Measurements from ENCODE around the gene NAA40.
A peak's percentile ranks its signal among the peaks of the same experiment; 100 is the strongest.

Gene NAA40

GRCh38 chr11:63913866-63914830 lies 24.7 kb upstream of the NAA40 start:
- DNase-seq: no peak

DNA sequence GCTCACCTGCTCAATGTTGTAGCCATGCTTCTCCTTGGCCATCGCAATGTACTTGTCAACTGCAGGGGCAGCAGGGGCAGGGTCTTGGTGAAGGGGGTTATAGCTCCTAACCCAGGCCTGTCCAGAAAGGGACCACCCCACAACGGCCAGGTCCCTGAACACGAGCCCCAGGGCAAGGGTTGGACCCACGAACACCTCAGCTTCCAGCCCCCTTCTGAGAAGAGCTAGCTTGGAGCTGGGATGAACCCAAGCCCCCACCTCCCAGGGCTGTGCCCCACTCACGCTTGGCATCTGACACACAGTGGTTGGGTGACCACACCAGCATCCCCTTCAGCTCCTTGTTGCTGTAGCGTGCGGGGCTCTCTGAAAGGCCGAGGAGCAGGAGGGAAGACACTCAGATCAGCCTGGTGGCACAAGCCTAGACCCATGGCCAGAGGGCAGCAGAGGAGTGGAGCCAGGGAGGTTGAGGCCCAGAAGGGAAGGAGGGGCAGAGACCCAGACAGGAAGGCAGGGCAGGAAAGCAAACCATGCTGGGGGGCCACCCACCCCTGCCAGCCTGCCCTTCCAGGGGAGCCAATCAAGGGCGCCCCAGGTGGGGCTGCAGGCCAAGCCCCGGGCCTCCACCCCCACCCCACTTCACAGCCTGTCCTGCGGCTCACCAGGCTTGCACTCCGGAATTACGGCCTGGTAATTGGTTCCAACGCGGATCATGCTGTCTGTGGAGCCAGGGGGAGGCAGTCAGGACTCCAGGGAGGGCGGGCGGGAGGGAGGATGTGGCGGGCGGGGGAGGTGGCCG lies 23.7 kb upstream of the NAA40 start:
- DNase-seq: no peak

- no peak for DNase-seq
Measured at GRCh38 chr11:63915961-63916836, 22.6 kb upstream of the NAA40 start.

DNA sequence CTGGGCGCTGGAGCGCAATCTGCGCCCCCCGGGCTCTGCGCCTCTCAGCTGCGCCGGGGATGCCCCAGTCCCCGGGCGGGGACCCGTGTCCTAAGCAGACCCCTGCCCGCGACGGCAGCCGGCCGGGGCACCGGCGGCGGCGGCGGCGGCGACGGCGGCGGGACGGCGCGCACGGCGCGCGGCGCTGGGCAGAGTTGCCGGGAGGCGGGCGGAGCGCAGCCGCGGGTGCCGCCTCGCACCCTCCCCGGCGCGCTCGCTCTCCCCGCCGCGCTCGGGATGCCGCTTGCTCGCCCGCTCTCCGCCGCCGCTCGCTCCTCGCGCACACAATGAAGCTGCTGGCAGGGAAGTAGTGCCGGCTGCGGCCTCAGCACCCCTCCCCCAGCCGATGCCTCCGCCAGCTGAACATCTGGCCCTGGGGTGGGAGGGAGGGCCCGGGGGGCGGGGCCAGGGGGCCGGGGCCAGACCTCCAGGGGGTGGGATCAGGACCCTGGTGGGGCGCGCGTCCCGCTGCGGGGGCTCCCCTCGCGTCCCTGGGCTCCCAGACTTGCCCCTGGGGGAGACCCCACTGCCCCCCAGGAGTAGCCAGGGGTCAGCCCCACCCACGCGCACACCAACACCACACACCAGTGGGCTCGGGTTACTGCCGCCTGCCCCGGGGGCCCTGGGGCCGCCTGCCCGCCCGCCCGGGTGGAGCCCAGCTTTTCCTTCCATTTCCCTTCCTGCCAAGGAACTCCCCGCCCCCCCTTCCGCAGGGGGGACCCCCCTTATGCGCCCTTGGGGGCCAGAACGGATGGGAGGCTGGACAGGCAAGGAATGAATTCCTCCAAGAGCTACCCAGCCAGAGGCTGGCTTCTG lies 21.7 kb upstream of the NAA40 start, which contains the start of gene RCOR2:
Gene RCOR2, minus strand, starts transcription at position 328 of the 855 bp plus-strand sequence. CDS start 708 bp downstream, outside the sequence.
- peak; percentile 86 for DNase-seq

GRCh38 chr11:63917692-63918506 lies 20.9 kb upstream of the NAA40 start:
- peak; percentile 61 for DNase-seq

- no peak for DNase-seq
Measured at GRCh38 chr11:63918507-63919191, 20.2 kb upstream of the NAA40 start.

GRCh38 chr11:63919267-63920125 lies 19.3 kb upstream of the NAA40 start:
- DNase-seq: no peak

GRCh38 chr11:63920126-63920938 lies 18.5 kb upstream of the NAA40 start:
- no peak for DNase-seq

GRCh38 chr11:63920939-63921417 lies 17.8 kb upstream of the NAA40 start:
- no peak for DNase-seq

- no peak for DNase-seq
Measured at GRCh38 chr11:63922673-63923192, 16.1 kb upstream of the NAA40 start.

DNA sequence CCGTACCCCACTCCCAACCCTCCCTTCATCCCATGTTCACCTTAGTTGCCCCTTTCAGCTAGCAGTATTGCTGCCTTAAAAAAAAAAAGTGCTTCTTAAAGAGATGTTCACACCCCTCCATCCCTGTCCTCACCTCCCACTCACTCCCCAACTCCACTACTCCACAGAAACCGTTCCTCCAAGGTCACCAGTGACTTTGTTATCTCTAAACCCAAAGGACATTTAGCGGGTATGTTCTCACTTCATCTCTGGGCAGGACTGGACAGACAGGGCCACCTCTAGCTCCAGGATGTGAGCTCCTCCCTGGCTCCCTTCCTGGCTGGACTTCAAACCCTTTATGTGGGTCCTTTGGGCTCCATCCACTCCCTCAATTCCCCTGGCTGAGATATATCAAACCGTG lies 15.5 kb upstream of the NAA40 start:
- no peak for DNase-seq

DNA sequence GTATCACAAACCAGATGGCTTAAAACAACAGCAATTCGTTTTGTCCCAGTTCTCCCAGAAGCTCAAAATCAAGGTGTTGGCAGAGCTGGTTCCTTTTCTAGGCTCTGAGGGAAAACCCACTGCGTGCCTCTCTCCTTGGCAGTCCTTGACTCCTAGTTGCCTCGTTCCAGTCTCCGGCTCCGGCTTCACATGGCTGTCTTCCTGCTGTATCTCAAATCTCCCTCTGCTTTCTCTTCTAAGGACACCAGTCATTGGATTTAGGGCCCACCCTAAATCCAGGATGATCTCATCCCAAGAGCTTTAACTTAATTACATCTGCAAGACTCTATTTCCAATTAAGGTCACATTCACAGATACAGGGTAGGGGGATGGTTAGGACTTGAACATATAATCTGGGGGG lies 9.2 kb upstream of the NAA40 start:
- no peak for DNase-seq

DNA sequence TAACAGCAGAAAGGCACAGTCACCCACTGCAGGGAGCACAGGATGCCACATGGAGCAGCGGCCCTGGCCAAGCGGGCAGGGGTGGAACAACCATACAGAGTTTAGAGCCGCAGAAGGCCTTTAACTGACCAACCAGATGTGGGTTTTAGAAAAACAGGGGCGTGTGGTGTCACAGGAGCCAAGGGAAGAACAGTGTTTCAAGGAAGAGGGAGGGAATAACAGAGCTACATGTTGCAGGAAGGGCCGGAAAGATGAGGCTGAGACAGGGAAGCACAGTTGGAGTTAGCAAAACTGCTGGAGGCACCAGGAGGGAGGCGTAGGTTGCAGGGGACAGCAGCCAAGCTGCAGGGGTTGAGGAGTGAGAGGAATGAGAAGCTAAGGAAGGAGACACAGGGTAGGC lies 7.8 kb upstream of the NAA40 start:
- DNase-seq: no peak

DNA sequence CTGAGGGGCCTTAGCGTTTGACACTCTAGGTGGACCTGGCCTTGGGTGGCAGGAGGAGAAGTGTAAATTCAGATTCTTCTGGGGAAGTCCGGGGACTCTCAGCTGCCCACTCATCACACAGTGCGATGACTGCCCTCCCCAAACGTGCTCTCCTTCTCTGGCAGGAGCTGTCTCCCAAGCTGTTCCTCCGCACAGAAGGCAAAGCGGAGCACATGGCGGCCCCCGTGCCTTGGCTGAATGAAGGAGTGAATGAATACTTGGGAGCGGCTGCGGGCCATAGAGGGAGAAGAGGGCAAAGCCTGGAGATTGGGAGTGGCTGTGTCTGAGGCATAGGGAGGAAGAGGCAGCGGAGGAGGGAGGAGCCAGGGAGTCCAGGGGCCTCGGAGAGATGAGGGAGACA lies 6.9 kb upstream of the NAA40 start:
- DNase-seq: no peak

GRCh38 chr11:63933459-63933858 lies 5.3 kb upstream of the NAA40 start:
- DNase-seq: no peak

DNA sequence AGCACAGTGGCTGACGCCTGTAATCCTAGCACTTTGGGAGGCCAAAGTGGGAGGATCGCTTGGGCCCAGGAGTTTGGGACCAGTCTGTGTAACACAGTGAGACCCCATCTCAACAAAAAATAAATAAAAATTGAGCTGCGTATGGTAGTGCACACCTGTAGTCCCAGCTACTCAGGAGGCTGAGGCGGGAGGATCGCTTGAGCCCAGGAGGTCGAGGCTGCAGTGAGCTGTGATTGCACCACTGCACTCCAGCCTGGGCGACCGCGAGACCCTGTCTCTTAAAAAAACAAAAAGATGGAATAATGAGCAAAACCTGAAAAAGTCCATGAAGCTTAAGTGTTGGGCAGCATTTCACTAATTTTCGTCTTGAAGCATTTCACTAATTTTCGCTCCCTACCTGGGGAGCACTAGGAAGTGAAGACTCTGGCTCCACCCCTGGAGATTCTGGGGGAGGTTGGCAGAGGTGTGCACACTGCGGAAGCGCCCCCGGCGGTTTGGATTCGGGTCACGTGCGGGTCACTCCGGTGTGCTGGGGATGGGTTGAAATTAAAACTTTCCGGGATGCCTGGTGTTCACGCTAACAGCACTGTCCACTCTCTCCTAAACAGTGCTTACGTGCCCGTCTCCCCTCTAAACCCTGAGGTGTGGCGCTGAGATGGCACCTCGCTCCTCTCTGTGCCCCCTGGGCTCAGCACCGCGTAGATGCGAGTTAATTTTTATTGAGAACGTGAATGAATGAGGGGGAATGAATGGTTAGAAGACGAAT lies 906 bp upstream of the NAA40 start:
- DNase-seq: no peak

GRCh38 chr11:63939397-63939891 lies 642 bp downstream of the NAA40 start:
- DNase-seq: no peak
